22Rv1 (cell line): ENCODE results near the gene LRRC1.

ENCODE experiments used
- H3K27ac ChIP-seq: fragments of 450-650 bp; 2 replicates; pipeline ENCODE4 v1.5.1; 2017
- CTCF ChIP-seq: fragments of 450-650 bp; IDR thresholded peaks from 2 replicates; pipeline ENCODE4 v1.5.1; 2017; ENCODE audit warnings: mild to moderate bottlenecking
- ZFX ChIP-seq: fragments of 450-650 bp; IDR thresholded peaks from 2 replicates; pipeline ENCODE4 v1.6.1; 2017; ENCODE audit warnings: antibody characterized with exemption, borderline replicate concordance

LRRC1 gene

DNA sequence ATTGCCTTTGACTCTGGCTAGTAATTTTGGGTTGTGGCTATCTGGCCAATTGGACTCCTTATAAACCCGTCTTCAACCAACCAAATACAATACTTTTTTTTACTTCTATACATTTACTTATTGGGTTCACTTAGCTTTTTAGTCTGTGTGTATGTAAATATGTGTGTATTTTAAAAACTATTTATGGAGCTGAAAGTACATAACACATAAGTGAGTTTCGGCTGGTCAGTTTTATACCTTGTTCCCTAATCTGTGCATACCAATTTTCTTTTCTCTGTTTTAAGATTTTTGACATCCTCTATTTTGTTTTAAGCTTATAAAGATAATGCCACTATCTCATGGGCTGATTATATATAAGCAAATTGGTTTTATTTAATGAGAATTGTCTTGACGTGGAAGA, 129.5 kb downstream of the LRRC1 start:
- no peak for TF ChIP-seq CTCF
- no peak for TF ChIP-seq ZFX
- H3K27ac ChIP-seq, result no peak overlapping the region

DNA sequence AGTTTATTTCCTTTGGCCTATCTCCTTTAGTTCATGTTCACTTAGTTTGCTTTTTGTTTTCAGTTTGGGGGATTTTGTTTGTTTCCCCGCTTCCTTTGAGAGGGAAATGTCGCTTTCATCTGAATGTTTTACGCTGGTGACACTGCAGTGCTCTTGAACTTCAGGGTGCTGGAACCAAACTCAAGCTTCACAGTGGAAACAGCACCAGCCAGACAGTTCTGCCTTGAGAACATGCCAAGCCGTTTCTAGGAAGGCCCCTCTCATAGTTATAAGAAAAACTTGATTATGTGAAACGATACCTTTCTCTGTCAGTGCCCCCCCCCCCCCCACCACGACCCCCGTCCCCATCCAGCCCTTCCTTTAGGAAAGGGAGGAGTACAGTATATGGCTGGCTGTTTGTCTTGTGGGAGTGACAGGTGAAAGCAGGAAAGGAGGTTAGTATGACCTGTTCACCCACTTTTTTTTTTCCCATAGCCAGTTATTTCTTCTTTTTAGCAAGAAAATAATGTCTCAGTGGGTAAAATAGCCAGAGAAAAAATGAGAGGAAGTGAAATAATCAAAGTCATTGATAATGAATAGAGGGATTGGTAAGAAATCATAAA, 130.1 kb downstream of the LRRC1 start:
- no peak overlapping the region for H3K27ac ChIP-seq
- TF ChIP-seq CTCF (no peak), ZFX (no peak)

- no peak for TF ChIP-seq ZFX
- no peak overlapping the region for H3K27ac ChIP-seq
Observed at GRCh38 chr6:53925891-53926290, 131.1 kb downstream of the LRRC1 start.

DNA sequence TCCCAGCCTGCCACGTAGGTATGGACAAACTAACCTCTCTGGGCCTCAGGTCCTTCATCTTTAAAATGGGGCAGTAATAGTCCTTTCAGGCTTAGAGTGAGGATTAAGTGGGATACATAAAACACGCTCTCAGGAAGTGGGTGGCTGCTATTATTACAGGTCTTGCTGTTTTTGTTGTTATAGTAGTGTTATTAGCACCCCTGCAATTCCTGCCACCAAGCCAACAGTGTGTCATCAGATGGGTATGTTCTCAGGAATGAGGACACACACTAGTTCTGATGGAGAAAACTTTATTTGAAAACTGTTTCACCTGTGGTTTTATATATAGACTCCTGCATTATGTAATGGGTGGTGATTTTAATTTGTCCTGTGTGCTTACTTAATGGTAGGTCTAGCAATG, 131.7 kb downstream of the LRRC1 start:
- 0 out of 2 replicates have a peak overlapping the region, but pooled peaks have one; percentile 19 for H3K27ac ChIP-seq

DNA sequence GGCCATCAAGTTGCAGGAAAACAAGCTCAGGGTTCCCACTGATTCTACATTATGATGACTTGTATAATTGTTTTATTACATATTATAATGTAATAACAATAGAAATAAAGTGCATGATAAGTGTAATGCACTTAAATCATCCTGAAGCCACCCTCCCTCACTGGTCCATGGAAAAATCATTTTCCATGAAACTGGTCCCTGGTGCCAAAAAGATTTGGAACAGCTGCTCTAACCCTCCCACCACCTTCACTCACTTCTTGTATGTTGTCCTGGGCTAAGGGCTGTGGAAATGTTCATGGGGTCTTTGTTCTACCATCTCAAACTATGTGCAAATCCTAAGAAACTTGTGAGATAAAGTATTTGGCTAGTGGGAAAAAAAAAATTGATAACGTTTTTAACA, 133.8 kb downstream of the LRRC1 start:
- H3K27ac ChIP-seq, result no peak overlapping the region
- no peak for TF ChIP-seq CTCF
- no peak for TF ChIP-seq ZFX

More for the DNA sequence above, 131.7 kb downstream of the LRRC1 start:
- TF ChIP-seq CTCF (no peak), ZFX (no peak)

- TF ChIP-seq ZFX, result no peak
- peak overlapping the region; percentile 13; the same call in 1 of the 2 replicates for H3K27ac ChIP-seq
Observed at GRCh38 chr6:53929041-53929820, 134.4 kb downstream of the LRRC1 start.

GRCh38 chr6:53929821-53930120, 135.0 kb downstream of the LRRC1 start:
- TF ChIP-seq ZFX, result no peak
- no peak for TF ChIP-seq CTCF
- peak overlapping the region; percentile 13; the same call in 1 of the 2 replicates for H3K27ac ChIP-seq

DNA sequence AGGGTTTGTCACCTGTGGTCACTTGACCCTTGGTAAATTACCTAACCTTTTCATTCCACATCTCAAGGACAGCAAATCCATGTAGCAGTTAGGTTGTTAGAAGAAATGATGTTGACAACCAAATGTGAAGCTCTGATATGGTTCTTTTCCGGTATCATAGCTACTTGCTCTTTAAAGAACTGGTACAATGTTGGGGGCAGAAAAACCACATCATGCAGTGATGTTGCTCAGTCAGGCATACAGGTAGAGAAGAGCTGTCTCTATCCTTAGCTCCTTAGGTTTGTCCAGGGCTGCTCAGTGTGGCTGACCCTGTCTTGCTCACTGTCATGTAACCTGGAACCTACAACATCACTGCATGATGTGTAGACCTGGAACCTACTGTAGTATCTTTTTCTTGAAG, 135.5 kb downstream of the LRRC1 start:
- TF ChIP-seq ZFX, result no peak
- TF ChIP-seq CTCF, result no peak
- H3K27ac ChIP-seq, result no peak overlapping the region
